ENCODE data around the gene MAP3K4. TPM values are rescaled to one million over a fixed set of nuclear protein-coding genes. Genes with fewer than 3 reads are reported as not detected.

The MAP3K4 gene
- total RNA-seq, 1 experiment from 2014 or later: 29.9 TPM

DNA sequence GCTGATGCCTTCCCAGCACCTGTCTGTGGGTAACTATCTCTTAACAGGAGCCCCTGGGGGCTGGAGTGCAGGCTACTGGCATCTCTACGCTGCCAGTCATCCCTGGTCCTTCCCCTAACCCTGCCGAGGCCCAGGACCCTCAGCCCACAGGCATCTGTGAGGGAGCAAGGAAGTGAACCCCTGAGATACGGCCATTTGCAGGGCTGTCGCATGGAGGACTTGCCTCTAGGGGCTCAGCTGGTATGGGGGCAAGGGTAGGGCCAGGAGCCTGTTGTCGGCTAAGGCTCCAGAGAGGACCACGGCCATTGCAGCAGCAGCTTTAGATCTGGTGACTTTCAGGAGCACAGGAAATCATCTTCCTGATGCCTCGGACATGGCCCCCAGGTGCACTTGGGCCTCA, 49.7 kb downstream of the MAP3K4 start:
- H3K27ac ChIP-seq (ENCODE audit: low read length): no peak overlapping the region
- no peaks in the 10 kb centered on the region for H3K9me3 ChIP-seq (ENCODE audit: low read length)
- 0 out of 2 replicates have a peak, but pooled peaks cover 10% of the 10 kb centered on the region for H3K79me2 ChIP-seq (ENCODE audit: low read length)
- H2AFZ ChIP-seq (ENCODE audit: low read length): no peak overlapping the region
- no peaks in the 10 kb centered on the region for H4K20me1 ChIP-seq (ENCODE audit: insufficient read depth, low read depth, low read length)
- no peak overlapping the region for H3K4me3 ChIP-seq (ENCODE audit: low read length)
- peaks cover 9% of the 10 kb centered on the region for H3K4me1 ChIP-seq (ENCODE audit: low read length)
- H3K27me3 ChIP-seq (ENCODE audit: low read length): no peaks in the 10 kb centered on the region
- no peaks in the 10 kb centered on the region for H3K36me3 ChIP-seq (ENCODE audit: insufficient read depth, low read length)
- no peak for DNase-seq
- no peaks in the 10 kb centered on the region for H3K9me2 ChIP-seq (replicated peaks; ENCODE audit: insufficient read depth, low read length)
- H3K4me2 ChIP-seq (ENCODE audit: low read depth, low read length, poor library complexity, severe bottlenecking): no peak overlapping the region
- no peak overlapping the region for H3K9ac ChIP-seq (ENCODE audit: low read length)

GRCh38 chr6:161044335-161044734, 52.8 kb downstream of the MAP3K4 start:
- Histone ChIP-seq H3K4me2 (ENCODE audit: low read depth, low read length, poor library complexity, severe bottlenecking) (no peak overlapping the region), H3K4me3 (ENCODE audit: low read length) (no peak overlapping the region), H3K9me2 (replicated peaks; ENCODE audit: insufficient read depth, low read length) (no peaks in the 10 kb centered on the region), H4K20me1 (ENCODE audit: insufficient read depth, low read depth, low read length) (no peaks in the 10 kb centered on the region), H3K27ac (ENCODE audit: low read length) (no peak overlapping the region), H3K36me3 (ENCODE audit: insufficient read depth, low read length) (no peaks in the 10 kb centered on the region), H3K9me3 (ENCODE audit: low read length) (no peaks in the 10 kb centered on the region), H2AFZ (ENCODE audit: low read length) (no peak overlapping the region), H3K4me1 (ENCODE audit: low read length) (peaks cover 9% of the 10 kb centered on the region), H3K27me3 (ENCODE audit: low read length) (no peaks in the 10 kb centered on the region), H3K79me2 (ENCODE audit: low read length) (0 out of 2 replicates have a peak, but pooled peaks cover 10% of the 10 kb centered on the region), H3K9ac (ENCODE audit: low read length) (no peak overlapping the region)
- no peak for DNase-seq

- Histone ChIP-seq H3K9me2 (replicated peaks; ENCODE audit: insufficient read depth, low read length) (no peaks in the 10 kb centered on the region), H3K9me3 (ENCODE audit: low read length) (no peaks in the 10 kb centered on the region), H3K4me2 (ENCODE audit: low read depth, low read length, poor library complexity, severe bottlenecking) (no peak overlapping the region), H2AFZ (ENCODE audit: low read length) (no peak overlapping the region), H3K79me2 (ENCODE audit: low read length) (0 out of 2 replicates have a peak, but pooled peaks cover 4% of the 10 kb centered on the region), H3K27me3 (ENCODE audit: low read length) (no peaks in the 10 kb centered on the region), H3K27ac (ENCODE audit: low read length) (no peak overlapping the region), H4K20me1 (ENCODE audit: insufficient read depth, low read depth, low read length) (no peaks in the 10 kb centered on the region), H3K9ac (ENCODE audit: low read length) (no peak overlapping the region), H3K4me3 (ENCODE audit: low read length) (no peak overlapping the region), H3K4me1 (ENCODE audit: low read length) (peaks cover 7% of the 10 kb centered on the region), H3K36me3 (ENCODE audit: insufficient read depth, low read length) (no peaks in the 10 kb centered on the region)
- no peak for DNase-seq
Measured at GRCh38 chr6:161048641-161049040, 57.1 kb downstream of the MAP3K4 start.

DNA sequence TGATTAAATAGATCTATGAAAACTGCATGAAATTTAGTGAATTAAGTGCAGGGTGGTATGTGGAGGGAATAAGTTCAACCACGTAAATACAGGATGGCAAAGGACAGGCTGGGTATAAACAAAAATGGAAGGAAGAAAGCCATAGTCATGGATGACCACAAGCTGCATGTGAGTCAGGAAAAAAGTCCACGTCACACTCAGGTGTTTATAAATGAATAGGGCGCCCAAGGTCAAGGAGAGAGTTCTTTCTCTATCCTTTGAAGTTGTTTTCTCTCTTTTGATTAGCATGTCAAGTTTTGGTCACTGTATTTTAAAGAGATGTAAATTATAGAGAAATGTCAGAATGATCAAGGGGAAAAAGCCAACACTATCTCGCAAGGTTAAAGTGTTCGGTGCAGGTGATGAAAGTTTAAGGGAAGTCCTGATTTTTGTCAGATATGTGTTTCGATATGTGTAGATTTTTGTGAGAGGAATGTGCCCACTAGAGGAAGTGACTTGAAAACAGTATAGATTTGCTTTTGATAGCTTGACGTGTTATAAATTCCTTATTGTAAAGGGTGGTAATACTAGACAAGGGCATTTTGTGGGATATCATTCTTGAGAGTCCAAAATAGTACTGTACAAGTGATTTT, 58.7 kb downstream of the MAP3K4 start:
- no peaks in the 10 kb centered on the region for H4K20me1 ChIP-seq (ENCODE audit: insufficient read depth, low read depth, low read length)
- H2AFZ ChIP-seq (ENCODE audit: low read length): no peak overlapping the region
- H3K27ac ChIP-seq (ENCODE audit: low read length): no peak overlapping the region

GRCh38 chr6:161053103-161053502, 61.5 kb downstream of the MAP3K4 start:
- H3K27me3 ChIP-seq (ENCODE audit: low read length): no peaks in the 10 kb centered on the region
- no peak overlapping the region for H3K9ac ChIP-seq (ENCODE audit: low read length)
- H3K4me1 ChIP-seq (ENCODE audit: low read length): no peaks in the 10 kb centered on the region
- H2AFZ ChIP-seq (ENCODE audit: low read length): no peak overlapping the region
- no peaks in the 10 kb centered on the region for H4K20me1 ChIP-seq (ENCODE audit: insufficient read depth, low read depth, low read length)
- DNase-seq: no peak
- no peaks in the 10 kb centered on the region for H3K9me2 ChIP-seq (replicated peaks; ENCODE audit: insufficient read depth, low read length)
- no peak overlapping the region for H3K27ac ChIP-seq (ENCODE audit: low read length)
- H3K4me3 ChIP-seq (ENCODE audit: low read length): no peak overlapping the region
- no peaks in the 10 kb centered on the region for H3K79me2 ChIP-seq (ENCODE audit: low read length)
- H3K36me3 ChIP-seq (ENCODE audit: insufficient read depth, low read length): no peaks in the 10 kb centered on the region
- H3K9me3 ChIP-seq (ENCODE audit: low read length): no peaks in the 10 kb centered on the region
- H3K4me2 ChIP-seq (ENCODE audit: low read depth, low read length, poor library complexity, severe bottlenecking): no peak overlapping the region

More for the DNA sequence above, 58.7 kb downstream of the MAP3K4 start:
- Histone ChIP-seq H3K9me2 (replicated peaks; ENCODE audit: insufficient read depth, low read length) (no peaks in the 10 kb centered on the region), H3K4me2 (ENCODE audit: low read depth, low read length, poor library complexity, severe bottlenecking) (no peak overlapping the region), H3K4me3 (ENCODE audit: low read length) (no peak overlapping the region), H3K9ac (ENCODE audit: low read length) (no peak overlapping the region), H3K27me3 (ENCODE audit: low read length) (no peaks in the 10 kb centered on the region), H3K9me3 (ENCODE audit: low read length) (no peaks in the 10 kb centered on the region), H3K79me2 (ENCODE audit: low read length) (no peaks in the 10 kb centered on the region), H3K4me1 (ENCODE audit: low read length) (no peaks in the 10 kb centered on the region), H3K36me3 (ENCODE audit: insufficient read depth, low read length) (no peaks in the 10 kb centered on the region)
- no peak for DNase-seq

GRCh38 chr6:161054876-161055275, 63.3 kb downstream of the MAP3K4 start:
- no peak overlapping the region for H2AFZ ChIP-seq (ENCODE audit: low read length)
- H4K20me1 ChIP-seq (ENCODE audit: insufficient read depth, low read depth, low read length): no peaks in the 10 kb centered on the region
- no peaks in the 10 kb centered on the region for H3K36me3 ChIP-seq (ENCODE audit: insufficient read depth, low read length)
- no peak overlapping the region for H3K9ac ChIP-seq (ENCODE audit: low read length)
- no peak overlapping the region for H3K4me2 ChIP-seq (ENCODE audit: low read depth, low read length, poor library complexity, severe bottlenecking)
- DNase-seq: no peak
- H3K4me3 ChIP-seq (ENCODE audit: low read length): no peak overlapping the region
- no peaks in the 10 kb centered on the region for H3K79me2 ChIP-seq (ENCODE audit: low read length)
- no peaks in the 10 kb centered on the region for H3K4me1 ChIP-seq (ENCODE audit: low read length)
- H3K9me2 ChIP-seq (replicated peaks; ENCODE audit: insufficient read depth, low read length): no peaks in the 10 kb centered on the region
- H3K27ac ChIP-seq (ENCODE audit: low read length): no peak overlapping the region
- H3K9me3 ChIP-seq (ENCODE audit: low read length): no peaks in the 10 kb centered on the region
- no peaks in the 10 kb centered on the region for H3K27me3 ChIP-seq (ENCODE audit: low read length)

DNA sequence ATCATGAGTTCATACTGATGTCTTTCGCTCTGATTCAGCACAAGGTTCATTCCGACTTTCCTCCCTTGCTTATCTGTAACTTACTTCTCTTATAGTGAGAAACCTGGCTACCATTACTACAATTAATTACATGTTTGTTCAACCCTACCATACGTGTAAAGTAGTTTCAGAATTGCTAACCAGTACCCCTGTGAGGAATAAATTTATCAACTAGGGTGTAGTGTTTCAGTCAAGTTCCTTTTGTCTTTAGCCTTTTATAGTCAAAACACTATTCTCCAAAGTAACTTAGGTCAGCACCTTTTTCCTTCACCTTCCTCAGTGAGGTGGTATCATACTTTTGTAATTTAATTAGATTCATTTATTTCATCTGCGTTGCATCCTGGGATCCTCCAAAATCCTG, 64.9 kb downstream of the MAP3K4 start:
- H3K4me1 ChIP-seq (ENCODE audit: low read length): no peaks in the 10 kb centered on the region
- no peak overlapping the region for H2AFZ ChIP-seq (ENCODE audit: low read length)
- no peak overlapping the region for H3K4me2 ChIP-seq (ENCODE audit: low read depth, low read length, poor library complexity, severe bottlenecking)
- no peak overlapping the region for H3K27ac ChIP-seq (ENCODE audit: low read length)
- H3K9ac ChIP-seq (ENCODE audit: low read length): no peak overlapping the region
- no peaks in the 10 kb centered on the region for H3K9me2 ChIP-seq (replicated peaks; ENCODE audit: insufficient read depth, low read length)
- H3K27me3 ChIP-seq (ENCODE audit: low read length): no peaks in the 10 kb centered on the region
- H4K20me1 ChIP-seq (ENCODE audit: insufficient read depth, low read depth, low read length): no peaks in the 10 kb centered on the region
- H3K4me3 ChIP-seq (ENCODE audit: low read length): no peak overlapping the region
- no peaks in the 10 kb centered on the region for H3K79me2 ChIP-seq (ENCODE audit: low read length)
- no peaks in the 10 kb centered on the region for H3K9me3 ChIP-seq (ENCODE audit: low read length)
- H3K36me3 ChIP-seq (ENCODE audit: insufficient read depth, low read length): no peaks in the 10 kb centered on the region
- no peak for DNase-seq

DNA sequence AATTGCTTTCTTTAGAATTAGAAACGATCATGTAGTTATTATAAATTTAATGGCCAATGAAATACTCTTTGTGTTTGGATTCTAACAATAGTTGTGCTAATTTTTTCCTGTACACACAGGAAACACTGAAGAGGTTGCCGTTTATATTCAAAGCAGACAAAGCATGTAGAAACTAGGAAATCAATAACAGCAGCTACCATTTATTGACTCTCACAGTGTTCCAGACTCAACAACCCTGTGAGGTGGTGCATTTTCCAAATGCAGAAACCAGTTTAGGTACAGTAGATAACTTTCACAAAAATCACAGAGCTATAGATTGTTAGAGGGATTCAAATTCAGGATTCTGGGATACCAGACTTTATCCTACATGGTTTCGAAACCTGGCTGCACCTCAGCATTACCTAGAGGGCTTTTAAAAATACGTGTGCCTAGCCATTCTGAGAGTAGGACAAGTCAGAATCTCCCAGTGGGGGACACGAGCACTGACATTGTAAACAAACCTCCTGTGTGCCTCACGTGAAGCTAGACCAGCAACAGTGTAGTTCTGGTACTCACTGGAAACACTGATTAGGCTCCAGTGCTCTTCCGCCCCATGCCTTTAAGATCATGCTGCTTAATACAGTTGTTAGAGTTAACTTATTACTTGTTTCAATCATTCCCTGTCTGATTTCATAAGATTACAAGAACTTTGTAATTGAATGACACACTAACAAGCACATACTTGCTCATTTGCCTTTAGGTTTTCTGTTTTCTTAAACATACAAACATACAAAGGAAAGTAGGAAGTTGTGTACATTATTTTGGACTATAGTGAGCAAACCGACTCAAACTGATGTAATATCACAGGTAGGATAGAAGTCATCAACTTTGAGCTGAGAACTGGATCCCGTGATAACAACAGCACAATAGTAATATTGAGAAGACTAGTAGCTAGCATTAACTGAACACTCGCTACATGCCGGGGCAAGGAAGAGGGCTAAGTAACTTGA, 65.8 kb downstream of the MAP3K4 start:
- Histone ChIP-seq H3K4me2 (ENCODE audit: low read depth, low read length, poor library complexity, severe bottlenecking) (no peak overlapping the region), H4K20me1 (ENCODE audit: insufficient read depth, low read depth, low read length) (no peaks in the 10 kb centered on the region), H3K4me1 (ENCODE audit: low read length) (no peaks in the 10 kb centered on the region)

More for the DNA sequence above, 65.8 kb downstream of the MAP3K4 start:
- H3K9me3 ChIP-seq (ENCODE audit: low read length): no peaks in the 10 kb centered on the region
- no peak overlapping the region for H3K9ac ChIP-seq (ENCODE audit: low read length)
- H2AFZ ChIP-seq (ENCODE audit: low read length): no peak overlapping the region
- H3K27me3 ChIP-seq (ENCODE audit: low read length): no peaks in the 10 kb centered on the region
- H3K36me3 ChIP-seq (ENCODE audit: insufficient read depth, low read length): no peaks in the 10 kb centered on the region
- no peak overlapping the region for H3K27ac ChIP-seq (ENCODE audit: low read length)
- H3K9me2 ChIP-seq (replicated peaks; ENCODE audit: insufficient read depth, low read length): no peaks in the 10 kb centered on the region
- no peaks in the 10 kb centered on the region for H3K79me2 ChIP-seq (ENCODE audit: low read length)
- no peak overlapping the region for H3K4me3 ChIP-seq (ENCODE audit: low read length)
- no peak for DNase-seq
